C4-2B (cell line): ENCODE results near the gene FBLN5.

Experiments
- H3K27ac ChIP-seq: fragments of 450-650 bp; 2 replicates; pipeline ENCODE4 v1.5.1; 2017
- CTCF ChIP-seq: fragments of 450-650 bp; conservative IDR thresholded peaks from 2 replicates; pipeline ENCODE4 v1.5.1; 2017; ENCODE audit warnings: mild to moderate bottlenecking
- ZFX ChIP-seq: fragments of 450-650 bp; IDR thresholded peaks from 2 replicates; pipeline ENCODE4 v1.6.1; 2017

The FBLN5 gene

GRCh38 chr14:91897106-91897701 lies 50.3 kb downstream of the FBLN5 start:
- TF ChIP-seq ZFX, result no peak
- TF ChIP-seq CTCF, result no peak
- H3K27ac ChIP-seq, result no peak overlapping the region

- TF ChIP-seq ZFX (no peak), CTCF (no peak)
- no peak overlapping the region for H3K27ac ChIP-seq
These were observed 51.1 kb downstream of the FBLN5 start for GRCh38 chr14:91896419-91896818.

- TF ChIP-seq CTCF, result no peak
- TF ChIP-seq ZFX, result no peak
- H3K27ac ChIP-seq, result no peak overlapping the region
These were observed 53.8 kb downstream of the FBLN5 start for GRCh38 chr14:91893669-91894068.

GRCh38 chr14:91893007-91893406 lies 54.5 kb downstream of the FBLN5 start:
- H3K27ac ChIP-seq, result no peak overlapping the region
- TF ChIP-seq ZFX, result no peak
- TF ChIP-seq CTCF, result peak; percentile 81

GRCh38 chr14:91891721-91892220 lies 55.7 kb downstream of the FBLN5 start:
- no peak overlapping the region for H3K27ac ChIP-seq
- TF ChIP-seq ZFX, result no peak
- no peak for TF ChIP-seq CTCF

- TF ChIP-seq CTCF (no peak), ZFX (no peak)
- no peak overlapping the region for H3K27ac ChIP-seq
These were observed 56.4 kb downstream of the FBLN5 start for GRCh38 chr14:91891101-91891500.

- H3K27ac ChIP-seq, result no peak overlapping the region
- no peak for TF ChIP-seq ZFX
- TF ChIP-seq CTCF, result no peak
These were observed 57.2 kb downstream of the FBLN5 start for GRCh38 chr14:91890291-91890749.
